Measurements from ENCODE around the gene ARL4A.

ARL4A gene

DNA sequence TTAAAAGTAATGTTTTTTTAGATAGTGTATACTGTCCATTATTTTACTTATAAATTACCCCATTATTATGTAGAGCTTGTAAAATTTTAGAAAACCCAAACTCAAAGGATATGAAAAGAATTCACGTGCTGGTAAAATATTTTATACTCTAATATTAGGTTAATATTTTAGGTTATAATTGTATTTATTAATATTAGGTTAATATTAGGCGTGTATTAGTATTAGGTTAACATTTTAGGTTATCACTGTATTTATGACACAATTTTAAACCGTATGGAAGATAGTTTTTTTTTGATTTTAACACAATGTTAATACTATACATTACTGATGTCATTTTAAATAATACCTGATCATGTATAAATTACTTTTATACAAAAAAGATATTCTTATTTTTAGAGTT is 48.5 kb downstream of the ARL4A start:
- Histone ChIP-seq H3K4me1 (ENCODE audit: insufficient read depth, low read length, severe bottlenecking) (no peaks in the 10 kb centered on the region), H3K36me3 (ENCODE audit: insufficient read depth, low read length) (no peaks in the 10 kb centered on the region), H3K4me3 (ENCODE audit: low read depth, low read length, poor library complexity, severe bottlenecking) (no peak overlapping the region), H3K9me3 (ENCODE audit: low read length) (no peaks in the 10 kb centered on the region), H3K27ac (ENCODE audit: low read depth, low read length, poor library complexity, severe bottlenecking) (no peak overlapping the region), H3K79me2 (ENCODE audit: insufficient read depth, low read length) (no peaks in the 10 kb centered on the region), H3K4me2 (ENCODE audit: low read length) (no peak overlapping the region), H2AFZ (ENCODE audit: low read length) (no peak overlapping the region), H3K9me2 (ENCODE audit: low read depth, low read length) (no peaks in the 10 kb centered on the region), H4K20me1 (ENCODE audit: insufficient read depth, low read length) (no peaks in the 10 kb centered on the region), H3K9ac (ENCODE audit: low read length) (no peak overlapping the region), H3F3A (ENCODE audit: insufficient read depth, low read length) (no peaks in the 10 kb centered on the region), H3K27me3 (ENCODE audit: insufficient read depth, low read length) (no peaks in the 10 kb centered on the region)
- TF ChIP-seq, protein P1, sequence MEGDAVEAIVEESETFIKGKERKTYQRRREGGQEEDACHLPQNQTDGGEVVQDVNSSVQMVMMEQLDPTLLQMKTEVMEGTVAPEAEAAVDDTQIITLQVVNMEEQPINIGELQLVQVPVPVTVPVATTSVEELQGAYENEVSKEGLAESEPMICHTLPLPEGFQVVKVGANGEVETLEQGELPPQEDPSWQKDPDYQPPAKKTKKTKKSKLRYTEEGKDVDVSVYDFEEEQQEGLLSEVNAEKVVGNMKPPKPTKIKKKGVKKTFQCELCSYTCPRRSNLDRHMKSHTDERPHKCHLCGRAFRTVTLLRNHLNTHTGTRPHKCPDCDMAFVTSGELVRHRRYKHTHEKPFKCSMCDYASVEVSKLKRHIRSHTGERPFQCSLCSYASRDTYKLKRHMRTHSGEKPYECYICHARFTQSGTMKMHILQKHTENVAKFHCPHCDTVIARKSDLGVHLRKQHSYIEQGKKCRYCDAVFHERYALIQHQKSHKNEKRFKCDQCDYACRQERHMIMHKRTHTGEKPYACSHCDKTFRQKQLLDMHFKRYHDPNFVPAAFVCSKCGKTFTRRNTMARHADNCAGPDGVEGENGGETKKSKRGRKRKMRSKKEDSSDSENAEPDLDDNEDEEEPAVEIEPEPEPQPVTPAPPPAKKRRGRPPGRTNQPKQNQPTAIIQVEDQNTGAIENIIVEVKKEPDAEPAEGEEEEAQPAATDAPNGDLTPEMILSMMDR (IDR thresholded peaks at IDR 0.05; ENCODE audit: low read length), result no peak
- TF ChIP-seq EZH2 (IDR thresholded peaks at IDR 0.05; ENCODE audit: borderline replicate concordance, low read length), result no peak

DNA sequence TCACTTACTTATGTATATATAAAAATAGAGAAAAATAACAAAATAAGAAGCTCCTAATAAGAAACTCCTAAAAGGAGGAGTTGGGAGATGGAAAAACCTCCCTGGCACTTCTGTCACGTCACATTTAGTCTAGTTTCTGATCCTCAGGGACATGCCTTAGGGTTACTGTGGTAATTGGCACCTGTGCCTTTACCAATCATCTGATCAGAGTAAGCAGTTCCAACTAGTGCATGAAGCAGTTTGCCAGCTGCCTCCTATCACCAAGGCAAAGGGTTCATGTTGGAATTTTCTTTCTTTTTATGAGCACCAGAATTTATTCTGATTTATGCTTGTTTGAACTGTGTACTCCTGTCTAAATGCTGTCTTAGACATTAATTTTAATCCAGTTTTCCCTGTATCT is 49.9 kb downstream of the ARL4A start:
- H3K27me3 ChIP-seq (ENCODE audit: insufficient read depth, low read length), result no peaks in the 10 kb centered on the region
- H3K4me3 ChIP-seq (ENCODE audit: low read depth, low read length, poor library complexity, severe bottlenecking), result no peak overlapping the region
- no peaks in the 10 kb centered on the region for H3K79me2 ChIP-seq (ENCODE audit: insufficient read depth, low read length)
- H3F3A ChIP-seq (ENCODE audit: insufficient read depth, low read length), result no peaks in the 10 kb centered on the region
- H2AFZ ChIP-seq (ENCODE audit: low read length), result no peak overlapping the region
- no peak for TF ChIP-seq EZH2 (IDR thresholded peaks at IDR 0.05; ENCODE audit: borderline replicate concordance, low read length)
- TF ChIP-seq, protein P1 (IDR thresholded peaks at IDR 0.05; ENCODE audit: low read length), result no peak
- no peaks in the 10 kb centered on the region for H3K9me2 ChIP-seq (ENCODE audit: low read depth, low read length)
- no peaks in the 10 kb centered on the region for H3K9me3 ChIP-seq (ENCODE audit: low read length)
- H3K4me1 ChIP-seq (ENCODE audit: insufficient read depth, low read length, severe bottlenecking), result no peaks in the 10 kb centered on the region
- no peak overlapping the region for H3K4me2 ChIP-seq (ENCODE audit: low read length)
- H3K27ac ChIP-seq (ENCODE audit: low read depth, low read length, poor library complexity, severe bottlenecking), result no peak overlapping the region
- H3K36me3 ChIP-seq (ENCODE audit: insufficient read depth, low read length), result no peaks in the 10 kb centered on the region
- H4K20me1 ChIP-seq (ENCODE audit: insufficient read depth, low read length), result no peaks in the 10 kb centered on the region
- no peak overlapping the region for H3K9ac ChIP-seq (ENCODE audit: low read length)

DNA sequence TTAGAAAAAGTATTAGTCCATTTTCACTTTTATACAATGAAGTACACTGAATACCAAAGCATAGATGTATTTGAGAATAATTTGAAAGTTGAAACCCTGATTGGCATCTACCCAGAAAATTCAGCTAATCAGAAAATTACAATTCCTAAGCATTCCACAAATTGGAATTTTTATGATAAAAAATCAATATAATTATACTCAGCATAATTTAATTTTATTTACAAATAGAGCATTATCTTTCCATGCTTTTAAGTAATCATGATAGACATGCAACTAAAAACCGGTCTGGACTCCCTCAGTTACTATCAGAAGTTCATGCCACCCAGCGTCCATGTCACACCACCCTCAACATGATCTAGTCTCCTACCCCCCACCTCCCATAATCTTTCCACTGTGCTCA is 50.4 kb downstream of the ARL4A start:
- H4K20me1 ChIP-seq (ENCODE audit: insufficient read depth, low read length), result no peaks in the 10 kb centered on the region
- H3K9me3 ChIP-seq (ENCODE audit: low read length), result no peaks in the 10 kb centered on the region
- no peaks in the 10 kb centered on the region for H3K36me3 ChIP-seq (ENCODE audit: insufficient read depth, low read length)
- no peaks in the 10 kb centered on the region for H3K27me3 ChIP-seq (ENCODE audit: insufficient read depth, low read length)
- no peak overlapping the region for H2AFZ ChIP-seq (ENCODE audit: low read length)
- H3K4me2 ChIP-seq (ENCODE audit: low read length), result no peak overlapping the region
- H3K9ac ChIP-seq (ENCODE audit: low read length), result no peak overlapping the region
- no peaks in the 10 kb centered on the region for H3K79me2 ChIP-seq (ENCODE audit: insufficient read depth, low read length)
- H3F3A ChIP-seq (ENCODE audit: insufficient read depth, low read length), result no peaks in the 10 kb centered on the region
- H3K27ac ChIP-seq (ENCODE audit: low read depth, low read length, poor library complexity, severe bottlenecking), result no peak overlapping the region
- no peaks in the 10 kb centered on the region for H3K9me2 ChIP-seq (ENCODE audit: low read depth, low read length)
- H3K4me3 ChIP-seq (ENCODE audit: low read depth, low read length, poor library complexity, severe bottlenecking), result no peak overlapping the region
- H3K4me1 ChIP-seq (ENCODE audit: insufficient read depth, low read length, severe bottlenecking), result no peaks in the 10 kb centered on the region
- no peak for TF ChIP-seq EZH2 (IDR thresholded peaks at IDR 0.05; ENCODE audit: borderline replicate concordance, low read length)
- TF ChIP-seq, protein P1 (IDR thresholded peaks at IDR 0.05; ENCODE audit: low read length), result no peak
